Stomach smooth muscle (tissue), 2 donors: ENCODE measurements around the gene RNF169.

Source experiments
- H3K27ac ChIP-seq: one replicate; pipeline ENCODE4 v1.7.0; 2013; ENCODE audit warnings: mild to moderate bottlenecking, low read length, inconsistent platforms
- H3K27me3 ChIP-seq, 2 donors: one replicate each; pipeline ENCODE4 v1.7.0; 2013; ENCODE audit warnings: low read length in 2 of 2; ENCODE audit not compliant: insufficient read depth in 2 of 2, control insufficient read depth in 1 of 2
- H3K36me3 ChIP-seq, 2 donors: one replicate each; pipeline ENCODE4 v1.7.0; 2013; ENCODE audit warnings: low read length in 2 of 2; ENCODE audit not compliant: control insufficient read depth in 2 of 2, insufficient read depth in 2 of 2
- H3K4me1 ChIP-seq: one replicate; pipeline ENCODE4 v1.7.0; 2013; ENCODE audit warnings: low read length; ENCODE audit not compliant: control insufficient read depth, insufficient read depth
- H3K4me3 ChIP-seq, 2 donors: one replicate each; pipeline ENCODE4 v1.7.0; 2013; ENCODE audit warnings: low read length in 2 of 2
- H3K9ac ChIP-seq, 2 donors: one replicate each; pipeline ENCODE4 v1.7.0; 2013; ENCODE audit warnings: low read length in 2 of 2, mild to moderate bottlenecking in 1 of 2
- H3K9me3 ChIP-seq, 2 donors: one replicate each; pipeline ENCODE4 v1.7.0; 2013; ENCODE audit warnings: low read length in 2 of 2; ENCODE audit not compliant: control insufficient read depth in 2 of 2
- donor health status: healthy.
- donor health status: Pancreatic carcinoma.

The RNF169 gene

GRCh38 chr11:74877132-74877531 is 128.5 kb downstream of the RNF169 start:
- Histone ChIP-seq H3K27ac (no peak overlapping the region), H3K36me3 (peaks cover 12 to 20% of the 10 kb centered on the region in 2 donors), H3K27me3 (no peaks in the 10 kb centered on the region), H3K4me1 (no peaks in the 10 kb centered on the region), H3K4me3 (no peak overlapping the region), H3K9me3 (peaks cover 11 to 18% of the 10 kb centered on the region in 2 donors), H3K9ac (no peak overlapping the region)
